Stimulated activated CD4-positive, alpha-beta T cell treated with anti-CD3 and anti-CD28 coated beads, Interleukin-15, amount 100 ng/mL, for 24 hours (primary cell): ENCODE measurements around the gene TRIM41.
"Not testable (repeated sequence)": the region's sequence is repeated elsewhere in the genome, so short reads cannot be mapped to it uniquely, and the experiment has no call there.

Experiments
- DNase-seq: peaks from one replicate; pipeline ENCODE4 v3.0.0-alpha.2; 2020

Gene TRIM41

GRCh38 chr5:181193656-181194055 is 29.4 kb upstream of the TRIM41 start:
- no peak for DNase-seq

GRCh38 chr5:181194489-181195248 is 28.4 kb upstream of the TRIM41 start:
- DNase-seq: no peak

GRCh38 chr5:181195249-181195761 is 27.8 kb upstream of the TRIM41 start:
- DNase-seq: no peak

GRCh38 chr5:181197326-181197951 is 25.6 kb upstream of the TRIM41 start:
- DNase-seq: no peak

GRCh38 chr5:181198106-181198685 is 24.9 kb upstream of the TRIM41 start:
- DNase-seq: no peak

- DNase-seq: no peak
Observed at GRCh38 chr5:181198905-181199519, 24.1 kb upstream of the TRIM41 start.

- no peak for DNase-seq
Observed at GRCh38 chr5:181199881-181200638, 23.0 kb upstream of the TRIM41 start.

- no peak for DNase-seq
Observed at GRCh38 chr5:181200816-181201215, 22.3 kb upstream of the TRIM41 start.

- DNase-seq: no peak
Observed at GRCh38 chr5:181203093-181203711, 19.9 kb upstream of the TRIM41 start.

GRCh38 chr5:181203777-181204112 is 19.3 kb upstream of the TRIM41 start:
- peak; percentile 38 for DNase-seq

GRCh38 chr5:181204113-181204825 is 18.8 kb upstream of the TRIM41 start:
- DNase-seq: peak; percentile 42

- DNase-seq: peak; percentile 63
Observed at GRCh38 chr5:181204826-181205760, 18.0 kb upstream of the TRIM41 start, which contains the start of gene TRIM7. Gene TRIM7 (minus strand): TSS chr5:181205196. CDS start chr5:181205110, 86 bp downstream.

GRCh38 chr5:181205761-181206649 is 17.1 kb upstream of the TRIM41 start:
- DNase-seq: peak; percentile 54

- DNase-seq: peak; percentile 95
Observed at GRCh38 chr5:181207214-181207959, 15.7 kb upstream of the TRIM41 start.

- DNase-seq: no peak
Observed at GRCh38 chr5:181207960-181208253, 15.2 kb upstream of the TRIM41 start.

GRCh38 chr5:181209006-181209405 is 14.1 kb upstream of the TRIM41 start:
- DNase-seq: not testable (repeated sequence)

- not testable (repeated sequence) for DNase-seq
Observed at GRCh38 chr5:181210148-181210547, 12.9 kb upstream of the TRIM41 start.

GRCh38 chr5:181210698-181211097 is 12.4 kb upstream of the TRIM41 start:
- DNase-seq: not testable (repeated sequence)

- DNase-seq: no peak
Observed at GRCh38 chr5:181211208-181211607, 11.9 kb upstream of the TRIM41 start.
